HG03175 (cell line): ENCODE results near the gene LDB3.
"Not testable (repeated sequence)": the region's sequence is repeated elsewhere in the genome, so short reads cannot be mapped to it uniquely, and the experiment has no call there.

ENCODE experiments used
- ATAC-seq: cut with Tn5 transposase; IDR thresholded peaks from one replicate; pipeline ENCODE4 v1.9.1; 2021; ENCODE audit warnings: mild to moderate bottlenecking, moderate library complexity; ENCODE audit not compliant: unreplicated experiment

Gene LDB3

GRCh38 chr10:86668297-86669165, at the start of gene LDB3:
TSS of gene LDB3 (plus strand) at chr10:86668511. CDS start at chr10:86668692, 181 bp downstream.
- ATAC-seq: peak; percentile 73

- no peak for ATAC-seq
Observed at GRCh38 chr10:86628311-86628710, 40.0 kb upstream of the LDB3 start.

- no peak for ATAC-seq
Observed at GRCh38 chr10:86630079-86630478, 38.2 kb upstream of the LDB3 start.

GRCh38 chr10:86632009-86632800, 36.1 kb upstream of the LDB3 start:
- no peak for ATAC-seq

GRCh38 chr10:86632951-86633350, 35.4 kb upstream of the LDB3 start:
- no peak for ATAC-seq

- ATAC-seq: no peak
Observed at GRCh38 chr10:86635402-86635801, 32.9 kb upstream of the LDB3 start.

- no peak for ATAC-seq
Observed at GRCh38 chr10:86636311-86636710, 32.0 kb upstream of the LDB3 start.

GRCh38 chr10:86642021-86642420, 26.3 kb upstream of the LDB3 start:
- no peak for ATAC-seq

GRCh38 chr10:86642499-86642898, 25.8 kb upstream of the LDB3 start:
- ATAC-seq: no peak

- ATAC-seq: no peak
Observed at GRCh38 chr10:86644152-86644793, 24.0 kb upstream of the LDB3 start.

GRCh38 chr10:86644794-86645445, 23.4 kb upstream of the LDB3 start:
- ATAC-seq: no peak

GRCh38 chr10:86645621-86646165, 22.6 kb upstream of the LDB3 start:
- not testable (repeated sequence) for ATAC-seq

- no peak for ATAC-seq
Observed at GRCh38 chr10:86646532-86646931, 21.8 kb upstream of the LDB3 start.

- ATAC-seq: no peak
Observed at GRCh38 chr10:86646933-86647332, 21.4 kb upstream of the LDB3 start.

GRCh38 chr10:86647773-86648703, 20.3 kb upstream of the LDB3 start:
- ATAC-seq: no peak

- no peak for ATAC-seq
Observed at GRCh38 chr10:86648704-86649427, 19.4 kb upstream of the LDB3 start.

GRCh38 chr10:86649471-86650150, 18.7 kb upstream of the LDB3 start:
- no peak for ATAC-seq

GRCh38 chr10:86650151-86650550, 18.2 kb upstream of the LDB3 start:
- no peak for ATAC-seq
